ENCODE measurements around the gene PITPNB. TPM values are rescaled to one million over a fixed set of nuclear protein-coding genes. Genes with fewer than 3 reads are reported as not detected.
A peak's percentile ranks its signal among the peaks of the same experiment; 100 is the strongest.

The PITPNB gene
- total and polyA plus RNA-seq, 7 donors, result 20.4 to 135 (median 79.9) TPM

- H3K4me3 ChIP-seq, result no peak overlapping the region
These were observed 26.2 kb downstream of the PITPNB start for GRCh38 chr22:27892811-27893210.

GRCh38 chr22:27892064-27892463 is 27.0 kb downstream of the PITPNB start:
- Histone ChIP-seq H3K27me3 (no peaks in the 10 kb centered on the region), H3K9me3 (no peaks in the 10 kb centered on the region), H3K36me3 (peaks cover 0 to 87% (median 40%) of the 10 kb centered on the region in 4 donors), H3K4me3 (no peak overlapping the region), H3K4me1 (peaks cover 0 to 18% (median 10%) of the 10 kb centered on the region in 4 donors), H3K27ac (peak overlapping the region in 2 of 4 donors; percentile 44 to 64)
- 91 to 95% methylated on average over 4 of the region's 4 CpGs for WGBS, 2 donors
- intact Hi-C loops (cut with DNase I), result no loop called here
- no peak for TF ChIP-seq EP300 (IDR thresholded peaks at IDR 0.05)
- TF ChIP-seq, protein P1, sequence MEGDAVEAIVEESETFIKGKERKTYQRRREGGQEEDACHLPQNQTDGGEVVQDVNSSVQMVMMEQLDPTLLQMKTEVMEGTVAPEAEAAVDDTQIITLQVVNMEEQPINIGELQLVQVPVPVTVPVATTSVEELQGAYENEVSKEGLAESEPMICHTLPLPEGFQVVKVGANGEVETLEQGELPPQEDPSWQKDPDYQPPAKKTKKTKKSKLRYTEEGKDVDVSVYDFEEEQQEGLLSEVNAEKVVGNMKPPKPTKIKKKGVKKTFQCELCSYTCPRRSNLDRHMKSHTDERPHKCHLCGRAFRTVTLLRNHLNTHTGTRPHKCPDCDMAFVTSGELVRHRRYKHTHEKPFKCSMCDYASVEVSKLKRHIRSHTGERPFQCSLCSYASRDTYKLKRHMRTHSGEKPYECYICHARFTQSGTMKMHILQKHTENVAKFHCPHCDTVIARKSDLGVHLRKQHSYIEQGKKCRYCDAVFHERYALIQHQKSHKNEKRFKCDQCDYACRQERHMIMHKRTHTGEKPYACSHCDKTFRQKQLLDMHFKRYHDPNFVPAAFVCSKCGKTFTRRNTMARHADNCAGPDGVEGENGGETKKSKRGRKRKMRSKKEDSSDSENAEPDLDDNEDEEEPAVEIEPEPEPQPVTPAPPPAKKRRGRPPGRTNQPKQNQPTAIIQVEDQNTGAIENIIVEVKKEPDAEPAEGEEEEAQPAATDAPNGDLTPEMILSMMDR (IDR thresholded peaks at IDR 0.05), result no peak
- TF ChIP-seq POLR2AphosphoS5 (IDR thresholded peaks at IDR 0.05), result no peak
- TF ChIP-seq POLR2A (IDR thresholded peaks at IDR 0.05), result no peak
- no peak for DNase-seq

More at GRCh38 chr22:27892811-27893210, 26.2 kb downstream of the PITPNB start:
- Histone ChIP-seq H3K27me3 (no peaks in the 10 kb centered on the region), H3K36me3 (peaks cover 0 to 95% (median 45%) of the 10 kb centered on the region in 4 donors), H3K27ac (peak overlapping the region in 3 of 4 donors; percentile 16 to 64 (median 44)), H3K4me1 (peaks cover 0 to 10% (median 3%) of the 10 kb centered on the region in 4 donors), H3K9me3 (no peaks in the 10 kb centered on the region)
- TF ChIP-seq, protein P1 (IDR thresholded peaks at IDR 0.05), result no peak
- no peak for TF ChIP-seq POLR2A (IDR thresholded peaks at IDR 0.05)
- no peak for DNase-seq
- intact Hi-C loops (cut with DNase I), result no loop called here
- 78 to 85% methylated on average over 5 of the region's 5 CpGs for WGBS, 2 donors

DNA sequence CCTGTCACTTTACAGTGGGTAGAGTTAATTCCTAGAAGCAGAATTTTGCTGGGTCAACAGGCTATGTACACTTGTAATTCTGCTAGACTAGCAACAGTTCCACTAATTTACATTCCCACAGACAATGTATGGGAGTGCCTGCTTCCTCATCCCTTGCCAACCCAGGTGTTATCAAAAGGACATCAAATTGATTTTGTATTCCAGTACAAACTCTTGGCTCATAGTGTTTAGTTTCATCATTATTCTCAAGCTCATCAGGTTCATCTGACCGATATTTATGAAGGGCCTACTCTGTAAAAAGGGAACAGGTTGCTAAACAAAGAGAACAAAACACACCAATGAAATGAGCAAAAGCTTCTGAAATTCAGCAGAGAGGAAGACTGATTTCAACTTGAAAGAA is 30.7 kb downstream of the PITPNB start:
- no peak for DNase-seq
- no peak overlapping the region for H3K4me3 ChIP-seq
- intact Hi-C loops (cut with DNase I), result loop anchor here (10.0 kb wide), 1 partner anchor 706 kb away; no protein-coding TSS in a partner anchor
- peaks cover 0 to 54% (median 42%) of the 10 kb centered on the region in 4 donors for H3K4me1 ChIP-seq
- H3K36me3 ChIP-seq, result peaks cover 0 to 51% (median 27%) of the 10 kb centered on the region in 4 donors
- peak overlapping the region in 1 of 4 donors; percentile 20 for H3K27ac ChIP-seq
- 89 to 94% methylated on average over 1 of the region's 1 CpG for WGBS, 2 donors
- H3K9me3 ChIP-seq, result no peaks in the 10 kb centered on the region
- no peak for TF ChIP-seq EP300 (IDR thresholded peaks at IDR 0.05)
- TF ChIP-seq, protein P1 (IDR thresholded peaks at IDR 0.05), result no peak
- TF ChIP-seq POLR2AphosphoS5 (IDR thresholded peaks at IDR 0.05), result no peak
- no peak for TF ChIP-seq POLR2A (IDR thresholded peaks at IDR 0.05)
- no peaks in the 10 kb centered on the region for H3K27me3 ChIP-seq

GRCh38 chr22:27886843-27887151 is 32.3 kb downstream of the PITPNB start:
- H3K27ac ChIP-seq, result peak overlapping the region; percentile 82 to 87 (median 84)
- H3K9me3 ChIP-seq, result no peaks in the 10 kb centered on the region
- H3K4me1 ChIP-seq, result peaks cover 0 to 61% (median 57%) of the 10 kb centered on the region in 4 donors
- intact Hi-C loops (cut with DNase I), result loop anchor here (1.0 to 10.0 kb wide), 3 partner anchors 32 to 708 kb away; partner anchors contain the start of gene PITPNB
- no peak overlapping the region for H3K4me3 ChIP-seq
- peaks cover 0 to 38% (median 23%) of the 10 kb centered on the region in 4 donors for H3K36me3 ChIP-seq
- DNase-seq, result no peak
- TF ChIP-seq, protein P1 (IDR thresholded peaks at IDR 0.05), result no peak
- TF ChIP-seq POLR2A (IDR thresholded peaks at IDR 0.05) (no peak), POLR2AphosphoS5 (IDR thresholded peaks at IDR 0.05) (no peak)
- no peaks in the 10 kb centered on the region for H3K27me3 ChIP-seq

Measured in sigmoid colon (tissue), 7 donors.